AG08395 (cell line): ENCODE measurements around the gene NPIPA2.
"Not testable (repeated sequence)": the region's sequence is repeated elsewhere in the genome, so short reads cannot be mapped to it uniquely, and the experiment has no call there.

Experiments used
- DNase-seq: peaks from one replicate; pipeline ENCODE4 v3.0.0; 2012; ENCODE audit warnings: mixed read lengths, low spot score

The NPIPA2 gene

DNA sequence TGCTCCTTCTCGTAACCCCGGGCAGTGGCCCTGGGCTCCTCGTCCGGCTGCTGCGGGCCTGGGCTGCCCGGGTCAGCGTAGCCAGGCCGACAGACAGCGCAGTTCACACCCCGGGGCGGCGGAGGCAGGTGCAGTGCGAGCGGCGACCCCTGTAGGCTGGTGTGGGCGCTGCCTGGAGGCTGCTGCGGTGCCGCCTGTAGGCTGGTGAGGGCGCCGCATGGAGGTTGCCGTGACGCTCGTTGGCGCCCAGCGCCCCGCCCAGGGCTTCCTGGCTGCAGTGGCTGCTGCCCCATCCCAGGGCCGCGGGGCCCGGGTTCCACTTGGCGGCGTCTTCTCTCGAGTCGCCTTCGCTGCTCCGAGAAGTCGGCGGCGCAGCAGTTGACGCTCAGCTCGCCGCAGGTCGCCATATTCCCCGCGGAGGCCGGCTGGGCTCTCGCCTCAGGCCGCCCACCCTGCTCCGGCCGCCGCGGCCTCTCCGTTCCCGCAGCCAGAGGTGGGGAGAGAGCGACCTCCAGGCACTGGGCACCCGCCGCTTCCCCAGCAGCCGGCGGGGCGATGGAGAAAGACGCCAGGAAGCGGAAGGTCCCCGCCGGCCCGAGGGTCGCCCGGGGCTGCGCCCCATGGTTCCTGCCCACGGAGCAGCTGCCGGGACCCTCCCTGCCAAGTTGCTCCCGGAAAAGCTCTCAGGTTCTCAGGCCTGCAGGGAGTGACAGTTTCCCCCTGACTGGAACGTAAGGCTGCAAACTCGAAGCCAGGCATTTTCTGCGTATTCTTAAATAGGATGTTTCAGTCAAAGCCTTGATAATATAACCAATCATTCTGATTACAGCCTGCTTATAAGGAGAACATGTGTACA, at the start of gene NPIPA2:
NPIPA2 (plus strand) TSS at position 261 of the 856 bp plus-strand sequence. CDS start 5,533 bp downstream, outside the sequence.
- not testable (repeated sequence) for DNase-seq

DNA sequence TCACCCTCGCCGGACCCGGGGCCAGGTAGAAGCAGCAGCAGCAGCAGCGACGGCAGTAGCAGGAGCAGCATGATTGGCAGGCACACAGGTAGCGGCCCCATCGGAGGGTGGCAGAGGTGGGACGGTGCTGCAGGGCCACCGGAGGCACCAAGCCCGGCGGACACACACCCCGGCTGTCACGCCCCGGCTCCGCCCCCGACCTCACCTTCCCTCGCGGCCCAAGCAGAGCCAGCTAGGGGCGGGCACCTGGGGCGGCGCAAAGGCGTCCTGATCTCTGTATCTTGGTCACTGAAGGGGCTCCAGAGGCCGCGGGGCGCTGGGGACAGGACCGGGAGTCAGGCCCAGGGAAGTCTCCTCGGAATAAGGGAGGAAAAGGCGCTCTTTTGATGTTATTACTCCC, 48.2 kb upstream of the NPIPA2 start, which contains the start of gene PLA2G10:
PLA2G10 (minus strand) TSS at position 180 of the 400 bp plus-strand sequence; CDS start at position 101, 79 bp downstream.
- DNase-seq: not testable (repeated sequence)

DNA sequence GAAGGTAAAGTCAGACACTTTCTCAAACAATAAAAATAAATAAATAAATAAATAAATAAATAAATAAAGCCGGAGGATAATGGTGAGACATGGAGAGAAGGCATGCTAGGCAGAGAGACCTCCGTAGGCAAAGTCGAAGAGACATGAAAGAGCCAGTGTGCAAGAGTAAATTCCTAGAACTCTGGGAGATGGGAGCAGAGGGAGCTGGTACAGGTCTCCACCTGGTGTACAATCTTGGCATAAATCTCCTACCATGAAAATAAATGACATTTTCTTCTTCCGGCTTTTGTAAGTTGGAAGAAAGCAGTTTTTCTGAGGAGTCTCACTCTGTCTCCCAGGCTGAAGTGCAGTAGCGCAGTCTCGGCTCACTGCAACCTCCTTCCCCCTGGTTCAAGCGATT, 40.5 kb upstream of the NPIPA2 start:
- not testable (repeated sequence) for DNase-seq

DNA sequence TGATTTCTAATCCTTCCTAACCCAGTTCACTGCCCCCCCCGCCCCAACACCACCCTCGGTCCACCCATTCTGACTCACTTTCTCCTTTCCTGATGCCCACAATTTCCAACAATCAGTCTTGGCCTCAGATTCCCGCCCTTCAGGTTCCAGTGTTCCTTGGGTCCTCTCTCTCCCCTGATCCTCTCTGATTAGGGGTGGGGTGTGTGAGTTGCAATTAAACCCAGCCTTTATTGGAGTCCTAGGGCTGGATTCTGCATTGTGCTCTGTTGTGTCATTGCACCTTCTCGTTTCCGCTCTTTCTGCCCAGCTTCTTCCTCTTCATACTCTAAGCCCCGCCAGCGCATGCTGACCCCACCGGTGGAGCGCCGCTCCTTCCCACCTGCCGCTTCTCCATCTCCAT, 39.7 kb upstream of the NPIPA2 start:
- DNase-seq: not testable (repeated sequence)

DNA sequence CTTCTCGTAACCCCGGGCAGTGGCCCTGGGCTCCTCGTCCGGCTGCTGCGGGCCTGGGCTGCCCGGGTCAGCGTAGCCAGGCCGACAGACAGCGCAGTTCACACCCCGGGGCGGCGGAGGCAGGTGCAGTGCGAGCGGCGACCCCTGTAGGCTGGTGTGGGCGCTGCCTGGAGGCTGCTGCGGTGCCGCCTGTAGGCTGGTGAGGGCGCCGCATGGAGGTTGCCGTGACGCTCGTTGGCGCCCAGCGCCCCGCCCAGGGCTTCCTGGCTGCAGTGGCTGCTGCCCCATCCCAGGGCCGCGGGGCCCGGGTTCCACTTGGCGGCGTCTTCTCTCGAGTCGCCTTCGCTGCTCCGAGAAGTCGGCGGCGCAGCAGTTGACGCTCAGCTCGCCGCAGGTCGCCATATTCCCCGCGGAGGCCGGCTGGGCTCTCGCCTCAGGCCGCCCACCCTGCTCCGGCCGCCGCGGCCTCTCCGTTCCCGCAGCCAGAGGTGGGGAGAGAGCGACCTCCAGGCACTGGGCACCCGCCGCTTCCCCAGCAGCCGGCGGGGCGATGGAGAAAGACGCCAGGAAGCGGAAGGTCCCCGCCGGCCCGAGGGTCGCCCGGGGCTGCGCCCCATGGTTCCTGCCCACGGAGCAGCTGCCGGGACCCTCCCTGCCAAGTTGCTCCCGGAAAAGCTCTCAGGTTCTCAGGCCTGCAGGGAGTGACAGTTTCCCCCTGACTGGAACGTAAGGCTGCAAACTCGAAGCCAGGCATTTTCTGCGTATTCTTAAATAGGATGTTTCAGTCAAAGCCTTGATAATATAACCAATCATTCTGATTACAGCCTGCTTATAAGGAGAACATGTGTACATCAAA, 38.9 kb upstream of the NPIPA2 start, which contains the start of gene NPIPA3:
NPIPA3 (plus strand) TSS at position 256 of the 856 bp plus-strand sequence. CDS start 5,533 bp downstream, outside the sequence.
- DNase-seq: not testable (repeated sequence)

DNA sequence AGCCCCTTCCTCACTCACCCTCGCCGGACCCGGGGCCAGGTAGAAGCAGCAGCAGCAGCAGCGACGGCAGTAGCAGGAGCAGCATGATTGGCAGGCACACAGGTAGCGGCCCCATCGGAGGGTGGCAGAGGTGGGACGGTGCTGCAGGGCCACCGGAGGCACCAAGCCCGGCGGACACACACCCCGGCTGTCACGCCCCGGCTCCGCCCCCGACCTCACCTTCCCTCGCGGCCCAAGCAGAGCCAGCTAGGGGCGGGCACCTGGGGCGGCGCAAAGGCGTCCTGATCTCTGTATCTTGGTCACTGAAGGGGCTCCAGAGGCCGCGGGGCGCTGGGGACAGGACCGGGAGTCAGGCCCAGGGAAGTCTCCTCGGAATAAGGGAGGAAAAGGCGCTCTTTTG, 9.1 kb upstream of the NPIPA2 start:
- DNase-seq: not testable (repeated sequence)

DNA sequence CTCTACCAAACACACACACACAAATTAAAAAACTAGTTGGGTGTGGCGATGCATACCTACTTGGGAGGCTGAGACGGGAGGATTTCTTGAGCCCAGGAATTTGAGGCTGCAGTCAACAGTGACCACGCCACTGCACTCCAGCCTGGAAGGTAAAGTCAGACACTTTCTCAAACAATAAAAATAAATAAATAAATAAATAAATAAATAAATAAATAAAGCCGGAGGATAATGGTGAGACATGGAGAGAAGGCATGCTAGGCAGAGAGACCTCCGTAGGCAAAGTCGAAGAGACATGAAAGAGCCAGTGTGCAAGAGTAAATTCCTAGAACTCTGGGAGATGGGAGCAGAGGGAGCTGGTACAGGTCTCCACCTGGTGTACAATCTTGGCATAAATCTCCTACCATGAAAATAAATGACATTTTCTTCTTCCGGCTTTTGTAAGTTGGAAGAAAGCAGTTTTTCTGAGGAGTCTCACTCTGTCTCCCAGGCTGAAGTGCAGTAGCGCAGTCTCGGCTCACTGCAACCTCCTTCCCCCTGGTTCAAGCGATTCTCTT, 1.4 kb upstream of the NPIPA2 start:
- not testable (repeated sequence) for DNase-seq

DNA sequence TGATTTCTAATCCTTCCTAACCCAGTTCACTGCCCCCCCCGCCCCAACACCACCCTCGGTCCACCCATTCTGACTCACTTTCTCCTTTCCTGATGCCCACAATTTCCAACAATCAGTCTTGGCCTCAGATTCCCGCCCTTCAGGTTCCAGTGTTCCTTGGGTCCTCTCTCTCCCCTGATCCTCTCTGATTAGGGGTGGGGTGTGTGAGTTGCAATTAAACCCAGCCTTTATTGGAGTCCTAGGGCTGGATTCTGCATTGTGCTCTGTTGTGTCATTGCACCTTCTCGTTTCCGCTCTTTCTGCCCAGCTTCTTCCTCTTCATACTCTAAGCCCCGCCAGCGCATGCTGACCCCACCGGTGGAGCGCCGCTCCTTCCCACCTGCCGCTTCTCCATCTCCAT, 539 bp upstream of the NPIPA2 start:
- not testable (repeated sequence) for DNase-seq

DNA sequence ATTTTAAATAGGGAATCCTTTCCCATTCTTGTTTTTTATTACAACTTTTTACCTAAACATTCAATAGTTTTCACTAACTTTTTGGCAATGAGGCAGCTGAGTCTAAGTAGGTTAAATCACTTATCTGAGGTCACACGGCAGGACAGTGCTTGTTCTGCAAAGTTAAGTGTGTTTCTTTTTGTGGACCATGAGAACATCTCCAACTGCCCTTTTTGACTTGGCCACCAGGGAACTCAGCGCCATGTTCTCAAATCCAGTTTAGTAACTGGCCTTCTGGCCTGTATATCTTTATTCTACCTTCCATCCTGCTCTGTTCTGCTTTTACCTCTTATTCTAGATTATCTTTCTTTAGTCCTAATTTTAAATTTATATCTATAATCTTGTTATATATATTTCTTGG, 31.3 kb downstream of the NPIPA2 start:
- not testable (repeated sequence) for DNase-seq

DNA sequence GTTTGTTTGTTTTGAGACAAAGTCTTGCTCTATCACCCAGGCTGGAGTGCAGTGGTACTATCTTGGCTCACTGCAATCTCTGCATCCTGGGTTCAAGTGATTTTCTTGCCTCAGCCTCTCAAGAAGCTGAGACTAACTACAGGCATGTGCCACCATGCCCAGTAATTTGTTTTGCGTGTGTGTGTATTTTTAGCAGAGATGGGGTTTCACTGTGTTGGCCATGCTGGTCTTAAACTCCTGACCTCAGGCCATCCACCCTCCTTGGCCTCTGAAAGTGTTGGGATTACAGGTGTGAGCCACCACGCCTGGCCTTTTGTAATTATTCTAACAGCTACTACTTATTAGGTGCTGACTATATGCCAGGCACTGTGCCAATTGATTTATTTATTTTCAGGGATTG, 33.3 kb downstream of the NPIPA2 start:
- DNase-seq: not testable (repeated sequence)

DNA sequence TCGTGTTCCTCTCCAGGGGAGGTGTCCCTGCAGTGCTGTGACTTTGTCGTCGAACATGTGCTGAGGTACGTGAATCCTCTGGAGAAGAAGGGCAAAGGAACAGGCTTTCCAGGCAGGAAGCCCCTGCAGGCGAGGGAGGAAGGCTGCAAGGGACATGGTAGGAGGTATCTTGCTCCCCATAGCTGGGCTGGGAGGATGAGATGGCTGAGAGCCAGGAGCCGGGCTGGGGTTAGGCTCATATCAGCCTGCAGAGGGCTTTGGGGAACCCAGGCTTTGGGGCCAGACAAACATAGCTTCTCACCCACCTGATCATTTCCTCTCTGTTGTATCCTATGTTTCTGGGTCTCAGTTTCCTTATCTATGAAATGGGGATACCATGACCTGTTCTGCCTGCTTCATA, 34.4 kb downstream of the NPIPA2 start:
- not testable (repeated sequence) for DNase-seq

DNA sequence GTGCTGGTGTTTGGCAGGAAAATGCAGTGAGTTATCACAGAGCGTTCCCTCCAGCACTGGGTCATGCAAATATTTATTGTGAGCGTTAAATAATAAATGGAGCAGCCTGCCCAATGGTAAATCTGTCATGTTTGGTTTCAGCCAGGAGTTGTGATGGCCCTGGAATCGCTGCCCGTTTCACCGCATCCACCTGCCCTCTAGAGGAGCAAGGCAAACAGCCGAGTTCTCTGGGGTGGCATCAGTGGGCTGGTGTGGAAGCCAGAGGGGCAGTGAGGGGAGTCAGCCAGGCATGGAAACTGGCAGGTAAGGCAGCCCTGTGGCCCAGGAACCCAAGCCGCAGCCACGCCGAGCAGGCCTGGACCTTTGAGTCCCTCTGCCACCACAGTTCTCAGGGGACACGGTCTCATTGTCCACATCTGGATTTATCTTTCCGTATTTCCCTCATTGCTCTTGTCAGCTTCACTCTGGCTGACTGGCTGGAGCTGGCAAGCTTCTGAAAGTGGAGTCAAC, 37.1 kb downstream of the NPIPA2 start:
- not testable (repeated sequence) for DNase-seq

DNA sequence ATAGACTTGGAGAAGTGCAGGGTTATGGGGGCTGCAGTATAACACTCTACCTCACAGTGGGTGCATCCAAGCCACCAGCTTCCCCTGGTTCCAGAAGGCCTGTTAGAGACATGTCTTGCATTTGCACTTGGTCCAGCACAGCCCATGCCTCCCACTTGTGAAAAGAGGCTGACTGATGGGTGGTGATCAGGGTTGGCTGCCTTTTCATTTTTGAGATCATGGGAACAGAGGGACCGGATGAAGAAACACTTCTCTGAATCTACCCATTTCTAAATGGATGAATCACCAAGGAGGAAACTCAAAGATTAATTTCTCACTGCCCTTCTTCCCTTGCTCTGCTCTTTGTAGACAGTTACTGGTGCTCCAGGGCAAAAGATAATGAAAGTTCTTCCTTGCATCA, 43.8 kb downstream of the NPIPA2 start:
- not testable (repeated sequence) for DNase-seq

DNA sequence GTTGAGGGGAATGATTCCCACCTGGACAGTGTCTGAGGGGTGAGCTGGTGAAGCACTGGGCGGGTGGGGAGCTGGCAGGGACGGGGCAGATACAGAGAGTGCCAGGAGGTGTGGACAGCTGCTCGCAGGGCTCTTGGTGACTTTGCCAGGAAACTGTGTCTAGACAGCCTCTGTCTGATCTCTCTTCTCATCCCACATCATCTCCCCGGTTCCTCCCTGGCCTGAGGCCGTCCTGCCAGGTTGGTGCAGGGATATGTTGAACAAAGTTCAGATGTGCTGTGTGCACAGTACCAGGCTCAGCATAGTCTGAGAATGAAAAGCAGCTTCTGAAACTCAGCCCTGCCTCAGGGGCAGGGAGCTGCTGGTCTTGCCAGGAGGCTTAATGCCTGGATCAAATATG, 47.2 kb downstream of the NPIPA2 start:
- not testable (repeated sequence) for DNase-seq

DNA sequence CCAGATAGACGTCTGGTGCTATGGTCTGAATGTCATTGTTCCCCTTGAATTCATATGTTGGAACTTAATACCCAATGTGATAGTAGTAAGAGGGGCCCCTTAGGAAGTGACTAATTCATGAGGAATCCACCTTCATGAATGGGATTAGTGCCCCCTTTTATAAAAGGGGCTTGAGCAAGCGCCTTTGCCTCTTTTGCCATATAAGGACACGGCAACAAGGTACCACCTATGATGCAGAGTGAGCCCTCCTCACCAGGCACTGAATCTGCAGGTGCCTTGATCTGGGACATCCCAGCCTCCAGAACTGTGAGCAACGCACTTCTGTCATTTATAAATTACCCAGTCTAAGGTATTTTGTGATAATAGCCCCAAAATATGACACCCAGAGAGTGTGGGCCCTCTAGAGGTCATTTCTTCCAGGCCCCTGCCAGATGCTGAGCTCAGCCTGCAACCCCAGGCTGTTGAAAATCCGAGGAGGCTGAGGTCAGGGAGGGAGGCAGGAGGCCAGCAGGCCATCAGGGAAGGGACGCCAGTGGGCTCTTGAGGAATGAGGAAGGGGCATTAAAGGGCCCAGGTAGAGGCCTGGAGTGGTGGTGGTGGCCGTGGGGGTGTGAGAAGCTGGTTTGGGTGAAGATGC, 48.1 kb downstream of the NPIPA2 start:
- not testable (repeated sequence) for DNase-seq

DNA sequence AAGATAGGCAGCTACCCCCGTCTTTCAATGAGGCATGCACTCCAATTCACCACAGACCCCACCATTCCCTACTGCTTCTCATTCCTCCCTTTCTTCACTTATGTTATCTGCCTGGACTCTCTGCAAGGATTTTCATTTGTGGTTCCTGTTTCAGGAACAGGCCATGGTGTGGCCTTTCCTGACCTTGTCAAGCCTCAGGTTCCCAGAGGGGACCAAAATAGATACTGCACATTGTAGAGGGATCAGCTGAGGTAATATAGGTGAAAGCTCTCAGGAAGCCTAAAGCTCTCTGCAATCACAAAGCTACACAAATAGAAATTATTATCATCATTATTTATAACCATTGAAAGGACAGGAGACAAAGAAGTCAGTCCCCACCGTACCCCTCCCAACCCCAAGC, 50.6 kb downstream of the NPIPA2 start:
- not testable (repeated sequence) for DNase-seq

DNA sequence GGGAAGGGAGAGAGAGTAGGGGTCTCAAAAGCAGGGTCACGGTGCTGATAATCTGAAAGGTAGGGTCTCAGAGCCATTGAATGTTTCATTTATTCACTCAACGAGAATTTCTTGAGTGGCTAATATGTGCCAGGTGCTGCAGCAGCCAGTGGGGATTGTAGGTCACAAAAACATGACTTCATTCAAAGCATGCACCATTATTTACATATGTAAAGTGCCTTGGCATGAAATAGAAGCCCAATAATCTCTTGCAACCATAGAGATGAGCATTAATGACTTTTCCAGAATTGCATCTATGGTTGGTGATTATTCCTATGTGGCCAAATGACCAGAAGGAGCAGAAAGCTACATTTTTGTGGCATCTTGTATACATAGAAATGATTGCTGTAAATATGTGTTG, 55.2 kb downstream of the NPIPA2 start:
- not testable (repeated sequence) for DNase-seq

DNA sequence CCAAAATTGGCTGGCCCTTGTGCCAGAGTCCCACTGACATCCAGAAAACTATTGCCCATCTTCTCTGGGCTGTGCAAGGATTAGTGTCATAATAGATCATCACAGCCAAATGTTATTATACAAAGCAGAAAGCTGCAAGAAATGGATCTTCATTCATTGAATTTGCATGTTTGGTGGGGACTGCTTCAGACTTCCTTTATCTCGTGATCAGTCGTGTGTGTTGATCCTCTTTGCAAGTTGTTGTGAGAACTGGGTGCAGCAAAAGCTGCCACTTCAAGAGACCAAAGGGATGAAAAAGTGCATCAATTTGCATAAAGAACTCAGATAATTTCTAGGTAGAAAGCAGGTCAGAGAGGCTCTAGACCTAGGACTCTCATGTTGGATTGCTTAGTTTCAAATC, 61.2 kb downstream of the NPIPA2 start:
- not testable (repeated sequence) for DNase-seq

DNA sequence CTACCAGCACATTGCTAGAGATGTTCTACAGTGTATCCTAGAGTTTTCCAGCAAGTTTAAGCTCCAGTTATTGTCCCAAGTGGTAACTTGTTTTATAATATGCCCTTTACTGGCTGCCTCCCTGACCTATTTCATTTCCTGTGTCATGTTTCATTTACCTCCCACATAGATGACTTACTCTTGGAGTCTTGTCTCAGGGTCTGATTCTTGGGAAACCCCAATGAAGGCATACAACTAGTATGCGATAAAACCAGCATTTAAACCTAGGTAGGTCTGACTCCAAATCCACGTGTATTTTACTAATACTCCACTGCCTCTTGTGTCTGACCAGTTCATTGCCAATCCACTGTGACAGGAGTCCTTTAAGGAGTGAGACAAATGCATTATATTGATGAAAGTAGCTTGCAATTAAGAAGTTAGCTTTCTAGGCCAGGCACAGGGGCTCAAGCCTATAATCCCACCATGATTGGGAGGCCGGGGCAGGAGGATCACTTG, 64.9 kb downstream of the NPIPA2 start:
- not testable (repeated sequence) for DNase-seq

DNA sequence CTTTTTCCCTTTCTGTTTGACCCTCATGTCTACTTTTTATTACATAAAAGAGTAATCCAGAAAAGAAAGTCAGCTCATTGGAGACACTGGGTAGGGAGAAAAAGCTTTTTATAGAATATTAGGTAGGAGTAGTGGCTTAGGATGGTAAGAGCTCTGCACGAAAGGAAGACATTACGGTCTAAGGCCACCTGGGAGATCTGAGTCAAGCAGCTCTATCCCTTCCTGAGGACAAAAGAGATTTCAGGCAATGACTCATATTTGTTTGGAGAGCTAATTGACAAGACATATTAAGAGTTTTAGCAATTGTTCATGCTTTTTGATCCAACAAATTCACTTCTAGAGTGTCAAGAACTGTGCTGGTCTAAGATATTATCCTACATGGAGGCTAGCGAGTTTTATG, 71.6 kb downstream of the NPIPA2 start:
- DNase-seq: not testable (repeated sequence)
